Activated T-helper 1 cell treated with anti-CD3 and anti-CD28 coated beads, Interleukin-2, amount 50 U/mL, for 16 hours (primary cell): ENCODE results near the gene MST1.

Source experiments
- DNase-seq, 2 donors: peaks; one replicate each; pipeline ENCODE4 v3.0.0-alpha.2; 2020; ENCODE audit warnings: low read depth in 1 of 2, low spot score in 1 of 2

Gene MST1

GRCh38 chr3:49689046-49689907 is at the start of gene MST1, which contains the start of gene RNF123:
MST1 (minus strand) TSS chr3:49689474; CDS start chr3:49688691, 783 bp downstream.
RNF123 (plus strand) TSS chr3:49689557; CDS start chr3:49691166, 1,609 bp downstream.
- peak; percentile 87 to 89 for DNase-seq

DNA sequence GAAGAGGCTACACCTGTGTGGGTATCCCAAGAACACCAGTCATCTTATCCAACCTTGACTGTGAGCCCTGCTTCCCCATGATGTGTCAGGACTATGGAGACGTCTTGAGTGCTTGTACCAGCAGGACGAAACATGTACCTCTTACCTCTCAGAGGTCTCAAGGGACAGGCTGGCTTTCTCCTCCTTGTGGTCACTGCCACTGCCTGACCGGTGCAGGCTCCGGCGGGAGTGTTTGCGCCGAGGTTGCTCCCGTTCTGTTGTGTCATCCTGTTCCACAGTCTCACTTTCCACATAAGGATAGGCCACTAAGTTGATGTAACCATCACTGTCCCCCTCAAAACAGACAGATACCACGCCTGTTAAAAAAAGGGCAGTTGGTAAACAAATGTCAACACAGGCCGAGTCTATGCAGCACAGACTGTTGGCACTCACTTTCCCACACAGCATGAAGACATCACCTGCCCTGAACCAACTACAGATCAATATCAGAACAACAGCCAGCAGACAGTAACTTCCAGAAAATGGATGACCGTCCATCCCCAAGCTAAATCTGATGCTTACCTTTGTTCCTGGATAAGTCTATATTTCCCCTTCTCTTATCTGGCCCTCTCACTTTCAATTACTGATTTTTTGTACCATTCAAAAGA is 48.9 kb upstream of the MST1 start:
- no peak for DNase-seq

- DNase-seq, result no peak
Observed at GRCh38 chr3:49734752-49735151, 45.5 kb upstream of the MST1 start.

GRCh38 chr3:49733551-49733950 is 44.3 kb upstream of the MST1 start:
- DNase-seq, result no peak

- no peak for DNase-seq
Observed at GRCh38 chr3:49732597-49732996, 43.3 kb upstream of the MST1 start.

DNA sequence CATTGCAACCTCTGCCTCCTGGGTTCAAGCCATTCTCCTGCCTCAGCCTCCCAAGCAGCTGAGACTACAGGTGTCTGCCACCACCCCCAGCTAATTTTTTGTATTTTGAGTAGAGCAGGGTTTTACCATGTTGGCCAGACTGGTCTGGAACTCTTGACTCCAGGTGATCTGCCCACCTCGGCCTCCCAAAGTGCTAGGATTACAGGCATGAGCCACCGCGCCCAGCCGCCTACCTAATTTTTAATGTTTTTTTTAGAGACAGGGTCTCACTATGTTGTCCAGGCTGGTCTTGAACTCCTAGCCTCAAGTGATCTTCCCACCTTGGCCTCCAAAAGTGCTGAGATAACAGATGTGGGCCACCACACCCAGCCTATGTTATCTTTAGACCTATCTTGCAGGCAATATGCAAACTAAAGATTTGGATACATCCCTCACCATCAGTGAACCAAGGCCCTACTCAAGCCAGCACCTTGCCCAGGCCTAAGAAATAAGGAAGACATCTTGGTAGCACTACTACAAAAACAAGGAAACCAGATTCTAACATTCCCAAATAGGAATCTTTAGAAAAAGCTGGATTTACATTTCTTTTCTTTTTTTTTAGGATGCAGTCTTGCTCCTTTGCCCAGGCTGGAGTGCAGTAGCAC is 40.8 kb upstream of the MST1 start:
- DNase-seq, result no peak

DNA sequence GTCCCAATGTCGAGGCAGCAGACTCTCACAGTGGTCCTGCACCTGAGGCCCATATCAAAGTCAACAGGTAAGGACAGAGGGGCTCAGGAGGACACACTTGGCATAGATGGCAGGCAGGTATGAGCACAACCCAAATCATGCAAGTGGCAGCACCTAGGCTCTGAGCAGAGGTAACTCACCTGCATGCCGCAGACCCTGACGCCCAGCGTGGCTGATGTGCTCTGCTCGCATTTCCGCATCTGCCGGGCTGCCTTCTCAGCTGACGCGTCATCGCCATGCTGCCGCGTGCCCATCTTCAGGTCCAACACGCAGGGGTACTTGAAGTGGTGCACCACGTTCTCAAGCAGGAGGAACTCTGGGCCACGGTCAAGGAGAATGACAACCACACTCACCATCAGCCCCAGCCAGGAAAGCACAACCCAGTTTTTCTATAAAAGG is 38.7 kb upstream of the MST1 start:
- no peak for DNase-seq

- no peak for DNase-seq
Observed at GRCh38 chr3:49727154-49727923, 38.1 kb upstream of the MST1 start.

DNA sequence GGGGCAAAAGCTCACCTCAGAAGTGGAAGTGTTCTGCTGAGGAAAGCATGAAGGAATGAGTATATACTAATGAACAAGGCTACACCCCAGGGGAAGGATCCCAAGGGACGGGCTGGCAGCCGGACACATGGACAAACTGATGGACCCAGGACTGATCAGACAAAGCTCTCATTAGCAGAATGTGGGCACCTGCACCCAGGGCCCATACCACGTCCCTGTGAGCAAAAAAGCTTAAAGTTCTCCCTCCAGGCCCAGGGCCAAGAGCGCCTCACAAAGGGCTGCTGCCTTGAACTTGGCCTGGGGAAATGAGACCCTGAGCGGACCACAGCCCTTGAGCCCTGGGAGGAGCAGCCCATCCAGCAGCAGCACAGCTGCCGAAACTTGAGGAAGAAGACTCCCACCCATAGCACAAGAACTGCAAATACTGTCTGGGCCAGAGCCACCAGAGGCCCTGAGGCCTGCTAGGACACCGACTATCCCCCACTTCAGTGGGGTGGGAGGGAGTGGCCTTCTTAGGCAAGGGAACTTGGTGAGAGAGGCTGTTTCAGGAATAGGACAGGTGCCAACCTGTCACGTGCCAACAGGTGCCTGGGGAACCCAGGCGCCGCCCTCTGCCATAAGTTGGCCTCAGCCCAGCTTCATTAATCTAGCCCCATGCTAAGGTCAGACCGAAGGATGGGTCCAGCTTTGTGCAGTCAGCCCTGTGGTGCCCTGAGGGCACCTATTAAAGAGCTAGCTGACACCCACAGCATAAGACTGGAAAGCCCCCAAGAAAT is 36.8 kb upstream of the MST1 start:
- no peak for DNase-seq

- DNase-seq, result no peak
Observed at GRCh38 chr3:49724586-49724985, 35.3 kb upstream of the MST1 start.

DNA sequence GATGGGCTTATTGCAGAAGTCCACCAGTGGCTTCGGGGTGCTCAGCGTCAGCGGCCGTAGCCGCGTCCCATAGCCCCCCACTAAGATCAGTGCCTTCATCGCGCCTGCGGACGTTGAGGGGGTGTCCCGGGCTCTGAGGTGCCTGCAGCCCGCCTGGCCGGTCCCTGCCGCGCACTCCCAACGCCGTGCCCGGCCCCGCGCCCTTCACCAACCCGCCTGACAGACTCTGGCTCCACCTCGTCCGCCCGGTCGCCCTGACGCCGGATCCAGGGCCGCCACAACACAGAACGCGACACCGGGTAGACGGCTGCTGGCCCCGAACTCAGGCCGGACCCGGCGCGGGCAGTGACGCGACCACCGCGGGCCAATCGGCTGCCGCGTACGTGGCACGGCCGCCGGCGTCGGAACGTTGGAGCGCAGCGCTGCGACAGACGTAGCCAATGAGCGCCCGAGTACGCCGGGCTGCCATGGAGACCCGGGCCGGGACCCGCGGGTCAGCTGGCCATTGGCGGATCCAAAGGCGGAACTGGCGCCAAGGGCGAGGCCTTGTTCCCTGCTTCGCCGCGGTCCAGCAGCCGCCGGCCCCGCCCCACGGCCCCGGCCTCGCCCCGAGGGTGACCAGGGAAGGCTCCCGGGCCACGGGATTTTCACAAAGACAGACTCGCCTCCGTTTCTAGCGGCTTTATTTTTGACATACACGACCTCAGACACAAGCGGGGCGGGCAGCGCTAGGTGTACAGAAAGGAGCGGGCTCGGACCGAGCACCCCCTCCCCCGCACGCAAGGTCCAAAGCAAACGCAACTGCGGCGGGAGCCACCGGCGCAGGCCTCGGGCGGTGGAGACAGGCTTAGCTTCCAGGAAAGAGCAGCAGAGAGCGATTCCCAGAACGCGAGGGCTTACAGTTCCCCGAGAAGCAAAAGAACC is 34.6 kb upstream of the MST1 start, which contains the start of gene GMPPB:
Gene GMPPB (minus strand): TSS at position 324 of the 924 bp plus-strand sequence. CDS start 225 bp downstream, at position 99.
- DNase-seq, result peak; percentile 85 to 89

DNA sequence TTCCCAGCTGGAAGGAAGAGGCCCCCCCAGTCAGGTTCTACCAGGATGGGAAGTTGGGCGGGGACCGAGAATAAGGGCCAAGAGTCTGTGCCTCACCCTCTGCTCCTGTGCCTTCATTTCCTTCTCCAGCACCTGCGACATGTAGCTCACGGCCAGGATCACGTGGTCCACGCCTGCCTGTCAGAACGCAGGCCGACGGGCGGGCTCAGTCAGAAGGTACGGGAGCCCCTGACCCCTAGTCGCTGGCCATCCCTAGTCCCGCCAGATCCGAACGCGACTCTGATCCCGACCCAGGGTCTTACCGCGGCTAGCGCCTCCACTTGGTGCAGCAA is 34.0 kb upstream of the MST1 start:
- DNase-seq, result peak in 1 of 2 donors; percentile 40

- no peak for DNase-seq
Observed at GRCh38 chr3:49722896-49723295, 33.6 kb upstream of the MST1 start.

DNA sequence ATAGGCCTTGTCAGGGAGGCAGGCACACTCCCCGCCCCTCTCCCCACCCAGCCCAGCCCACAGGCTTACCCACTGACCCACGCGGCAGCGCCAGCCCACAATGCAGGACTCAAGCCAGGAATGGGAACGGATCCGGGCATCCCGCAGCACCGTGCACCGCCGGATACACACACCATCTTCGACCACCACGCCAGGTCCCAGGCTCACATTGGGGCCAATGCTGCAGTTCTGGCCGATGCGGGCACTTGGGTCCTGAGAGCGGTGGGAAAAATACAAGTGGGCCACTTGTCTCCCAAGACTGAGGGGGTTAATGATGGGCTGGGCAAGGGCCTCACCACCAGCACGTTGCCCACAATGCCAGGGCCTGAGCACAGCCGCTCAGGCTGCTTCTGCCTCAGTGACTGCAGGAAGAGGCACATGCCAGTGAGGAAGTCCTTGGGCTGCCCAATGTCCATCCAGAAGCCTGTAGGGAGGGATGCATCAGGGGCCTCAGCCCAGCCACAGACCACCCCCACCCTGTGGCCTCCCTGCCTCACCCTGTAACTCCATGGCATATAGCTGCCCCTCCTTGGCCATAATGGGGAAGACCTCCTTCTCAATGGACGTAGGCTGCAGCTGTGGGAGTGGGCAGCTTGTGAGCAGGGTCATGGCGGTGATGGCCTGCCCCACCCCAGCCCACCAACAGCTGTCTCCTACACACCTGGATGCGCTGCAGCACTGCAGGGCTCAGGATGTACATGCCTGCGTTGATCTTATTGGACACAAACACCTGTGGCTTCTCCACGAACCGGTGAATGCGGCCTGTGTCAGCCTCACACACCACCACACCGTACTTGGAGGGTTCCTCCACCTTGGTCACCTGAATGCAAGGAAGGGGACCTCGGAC is 32.9 kb upstream of the MST1 start:
- no peak for DNase-seq

GRCh38 chr3:49721596-49721895 is 32.3 kb upstream of the MST1 start:
- no peak for DNase-seq

GRCh38 chr3:49720855-49721595 is 31.8 kb upstream of the MST1 start:
- DNase-seq, result no peak

DNA sequence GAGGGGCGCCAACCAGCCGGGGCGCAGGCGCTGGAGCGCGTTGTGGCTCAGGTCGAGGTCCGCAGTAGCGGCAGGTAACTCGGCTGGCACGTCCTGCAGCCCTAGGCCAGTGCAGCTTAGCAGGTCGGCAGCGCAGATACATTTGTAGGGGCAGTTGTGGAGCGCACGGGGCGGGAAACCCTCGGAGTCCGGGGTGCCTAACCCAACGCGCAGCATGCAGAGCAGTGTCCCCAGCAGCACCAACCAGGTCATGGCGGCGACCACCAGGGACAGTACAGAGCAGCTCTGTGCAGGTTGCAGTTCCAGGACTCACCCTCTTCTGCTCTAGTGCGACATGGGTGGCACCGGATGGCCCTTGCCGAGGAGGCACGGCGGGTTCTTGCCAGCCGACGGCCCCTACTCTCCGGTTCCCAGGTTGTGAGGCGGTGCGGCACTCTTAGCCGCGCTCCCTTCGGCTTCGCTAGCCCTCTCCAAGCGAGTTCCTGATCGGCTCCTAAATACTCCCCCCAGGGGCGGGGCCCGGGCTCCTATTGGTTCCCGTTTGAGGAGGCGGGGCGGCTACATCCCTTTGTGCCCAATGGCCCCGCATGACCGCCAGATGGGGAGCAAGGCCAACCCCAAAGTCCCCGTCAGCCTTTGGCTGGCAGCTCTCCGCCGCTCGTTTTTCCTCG is 30.1 kb upstream of the MST1 start, which contains the start of gene AMIGO3:
Gene AMIGO3 (minus strand): TSS at position 471 of the 671 bp plus-strand sequence. CDS start 219 bp downstream, at position 252.
- peak; percentile 80 to 82 for DNase-seq
